HG02759 (cell line): ENCODE results near the gene CFB.
"Not testable (repeated sequence)": the region's sequence is repeated elsewhere in the genome, so short reads cannot be mapped to it uniquely, and the experiment has no call there.

Experiments used
- ATAC-seq: cut with Tn5 transposase; IDR thresholded peaks from one replicate; pipeline ENCODE4 v1.9.1; 2021; ENCODE audit warnings: mild to moderate bottlenecking, moderate library complexity; ENCODE audit not compliant: unreplicated experiment

The CFB gene

DNA sequence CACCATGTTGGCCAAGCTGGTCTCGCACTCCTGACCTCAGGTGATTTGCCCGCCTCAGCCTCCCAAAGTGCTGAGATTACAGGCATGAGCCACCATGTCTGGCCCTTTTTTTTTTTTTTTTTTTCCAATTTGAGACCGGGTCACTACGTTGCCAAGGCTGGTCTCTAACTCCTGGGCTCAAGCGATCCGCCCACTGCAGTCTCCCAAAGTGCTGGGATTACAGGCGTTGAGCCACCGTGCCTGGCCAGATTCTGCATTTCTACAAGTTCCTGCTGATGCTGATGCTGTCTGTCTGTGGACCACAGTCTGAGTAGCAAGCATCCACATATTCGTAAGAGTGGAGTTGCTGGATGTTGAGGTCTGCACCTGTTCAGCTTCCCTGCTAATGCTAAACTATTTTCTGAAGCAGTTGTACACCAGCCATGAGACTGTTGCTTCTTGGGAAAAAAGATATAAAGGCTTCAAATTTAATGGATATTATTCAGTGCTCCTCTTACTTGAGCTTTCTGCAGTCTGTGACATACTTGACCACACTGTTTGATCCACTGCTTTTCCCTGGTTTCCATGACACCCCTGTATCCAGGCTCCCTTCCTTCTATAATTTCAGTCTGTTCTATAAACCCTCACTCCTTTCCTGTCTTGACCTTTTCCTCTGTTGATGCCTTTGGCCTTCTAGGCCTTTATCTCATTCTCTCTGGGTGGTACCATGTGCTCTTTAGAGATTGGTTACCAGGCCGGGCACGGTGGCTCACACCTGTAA is 33.9 kb upstream of the CFB start:
- no peak for ATAC-seq

DNA sequence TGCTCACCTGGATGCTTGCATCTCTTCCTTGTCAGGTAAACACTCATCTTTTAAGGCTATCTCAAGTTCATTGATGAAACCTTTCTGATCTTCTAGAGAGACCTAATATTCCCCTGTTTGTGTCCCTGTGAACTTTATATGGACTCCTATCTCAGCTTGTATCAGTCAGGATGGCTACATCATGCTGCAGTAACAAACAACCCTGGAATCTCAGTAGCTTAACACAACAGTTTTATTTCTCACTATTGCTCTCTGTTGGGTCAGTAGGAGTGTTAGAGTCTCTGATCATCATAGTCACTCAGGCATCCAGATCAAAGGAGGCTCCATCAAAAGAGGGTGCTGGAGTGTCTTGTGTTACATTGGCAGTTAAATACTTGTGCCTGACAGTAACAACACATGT is 30.5 kb upstream of the CFB start:
- ATAC-seq = no peak

DNA sequence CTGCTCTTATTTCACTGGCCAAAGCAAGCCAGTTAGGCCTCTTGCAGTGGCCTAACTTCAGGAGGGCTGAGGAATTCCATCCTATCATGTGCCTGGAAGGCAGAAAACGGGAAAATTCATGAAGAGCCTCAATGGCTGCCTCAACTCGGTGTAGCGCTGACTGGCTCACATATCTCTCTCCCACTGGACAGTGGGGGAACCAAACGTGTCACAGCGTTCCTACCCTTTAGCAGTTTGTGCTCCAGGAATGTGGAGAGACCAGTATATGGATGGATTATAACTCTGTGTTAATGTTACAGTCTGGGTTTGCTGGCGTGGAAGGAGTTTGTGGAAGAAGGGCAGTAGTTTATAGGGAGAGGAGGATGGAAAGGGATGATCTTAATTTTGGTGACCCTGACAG is 30.1 kb upstream of the CFB start:
- ATAC-seq = no peak

DNA sequence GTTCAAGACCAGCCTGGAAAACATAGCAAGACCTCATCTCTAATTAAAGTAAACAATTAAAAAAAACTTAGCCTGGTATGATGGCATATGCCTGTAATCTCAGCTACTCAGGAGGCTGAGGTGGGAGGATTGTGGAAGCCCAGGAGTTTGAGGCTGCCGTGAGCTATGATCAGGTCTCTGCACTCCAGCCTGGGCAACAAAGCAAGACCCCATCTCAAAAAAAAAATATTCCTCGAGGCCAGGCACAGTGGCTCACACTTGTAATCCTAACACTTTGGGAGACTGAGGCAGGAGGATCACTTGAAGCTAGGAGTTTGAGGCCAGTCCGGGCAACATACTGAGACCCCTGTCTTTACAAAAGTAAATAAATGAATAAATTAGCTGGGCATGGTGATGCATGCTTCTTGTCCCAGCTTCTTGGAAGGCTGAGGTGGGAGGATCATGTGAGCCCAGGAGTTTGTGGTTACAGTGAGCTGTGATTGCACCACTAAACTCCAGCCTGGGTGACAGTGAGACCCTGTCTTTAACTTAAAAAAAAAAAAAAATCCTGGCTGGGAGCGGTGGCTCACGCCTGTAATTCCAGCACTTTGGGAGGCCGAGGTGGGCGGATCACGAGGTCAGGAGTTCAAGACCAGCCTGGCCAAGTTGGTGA is 27.7 kb upstream of the CFB start:
- no peak for ATAC-seq

DNA sequence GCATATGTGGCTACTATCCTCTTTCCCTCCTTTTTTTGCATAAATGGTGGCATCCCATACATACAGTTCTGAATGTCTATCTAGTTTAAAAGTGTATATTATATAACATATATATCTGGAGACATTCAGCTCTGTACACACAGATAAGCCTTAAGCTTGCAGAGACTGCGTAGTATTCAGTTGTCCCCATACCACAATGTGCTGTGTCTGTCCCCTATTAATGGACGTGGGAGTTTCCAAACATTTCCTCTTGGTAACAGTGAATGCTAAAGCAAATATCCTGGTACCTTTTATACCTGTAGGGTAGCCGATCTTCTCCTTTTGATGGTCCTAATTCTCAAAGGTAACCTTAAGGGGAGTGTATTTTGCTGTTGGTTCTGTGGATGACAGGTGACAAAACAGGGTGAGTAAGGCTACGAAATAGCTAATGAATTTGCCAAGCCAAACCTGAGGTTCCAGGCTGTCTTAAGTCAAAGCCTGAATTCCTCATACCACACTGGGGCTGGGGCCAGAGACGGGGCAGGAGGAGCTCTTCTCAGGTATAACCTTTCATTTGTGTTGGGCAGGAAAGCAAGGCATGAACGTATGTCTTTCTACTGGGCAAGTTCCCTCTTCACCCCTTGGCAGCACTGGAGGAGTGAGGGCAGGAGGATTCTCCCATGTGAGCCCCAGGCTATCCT is 26.1 kb upstream of the CFB start:
- no peak for ATAC-seq

DNA sequence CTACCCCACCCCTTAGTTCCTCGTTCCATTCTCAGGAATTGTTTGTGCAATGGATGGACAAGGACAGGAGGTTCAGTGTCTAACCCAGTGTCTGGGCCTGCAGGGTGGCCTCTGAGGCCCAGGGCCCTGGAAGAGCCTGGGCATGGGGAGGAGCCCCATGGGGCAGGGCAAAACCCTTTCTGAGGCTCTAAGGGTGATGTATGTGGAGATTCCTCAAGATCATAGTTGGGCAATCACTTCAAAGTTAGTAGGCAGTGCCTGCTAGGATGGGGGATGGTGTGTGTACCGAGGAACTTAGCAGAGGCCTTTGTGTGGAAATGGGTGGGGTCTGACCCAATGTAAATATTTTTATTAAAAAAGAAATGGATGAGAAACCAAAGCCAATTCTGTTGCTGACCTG is 25.1 kb upstream of the CFB start:
- no peak for ATAC-seq

DNA sequence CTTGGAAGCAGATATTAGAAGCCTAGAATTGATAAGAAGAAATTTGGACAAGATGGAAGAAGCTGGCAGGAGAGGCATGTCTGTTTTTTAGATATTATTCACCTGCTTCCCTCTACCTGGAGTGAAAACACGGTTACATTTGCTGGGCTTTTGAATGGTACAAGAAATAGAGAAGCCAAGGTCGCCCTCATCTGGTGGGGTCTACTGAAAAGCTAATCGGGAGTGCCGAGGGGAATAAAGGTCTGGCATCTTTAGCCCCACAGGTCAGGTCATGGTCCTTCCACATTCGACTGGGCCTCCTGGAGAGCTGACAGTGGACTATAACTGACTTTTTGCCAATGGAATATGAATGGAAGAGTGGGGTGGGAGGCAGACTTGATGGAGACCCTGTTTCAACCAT is 23.0 kb upstream of the CFB start:
- ATAC-seq = no peak

DNA sequence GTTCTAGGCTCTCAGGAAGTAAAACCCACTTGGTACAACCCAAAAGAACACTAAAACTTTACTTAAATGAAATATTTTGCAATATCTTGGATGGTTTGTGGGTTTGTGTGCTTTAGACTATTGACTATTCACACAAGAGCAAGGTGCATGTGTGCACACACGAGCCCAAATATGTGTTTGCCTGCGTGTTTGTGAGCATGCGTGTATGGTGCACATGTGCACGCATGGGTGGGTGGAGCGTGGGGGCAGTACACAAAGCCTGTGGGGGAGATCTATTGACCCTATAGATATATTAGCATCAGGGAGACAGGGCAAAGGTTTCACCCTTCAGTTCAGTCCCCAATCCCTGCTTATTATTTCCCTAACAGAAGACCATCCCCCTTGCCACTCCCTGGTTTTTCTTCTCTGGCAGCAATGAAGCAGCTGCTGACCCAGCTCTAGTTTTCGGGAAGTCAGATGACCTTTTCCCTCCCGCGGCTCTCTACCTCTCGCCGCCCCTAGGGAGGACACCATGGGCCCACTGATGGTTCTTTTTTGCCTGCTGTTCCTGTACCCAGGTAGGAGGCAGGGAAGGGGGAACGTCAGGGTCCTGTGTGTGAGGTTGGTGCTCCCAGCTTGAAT is 18.5 kb upstream of the CFB start, which contains the start of gene C2:
C2 (plus strand) TSS at position 476 of the 621 bp plus-strand sequence; CDS start at position 512, 36 bp downstream.
- ATAC-seq = no peak

DNA sequence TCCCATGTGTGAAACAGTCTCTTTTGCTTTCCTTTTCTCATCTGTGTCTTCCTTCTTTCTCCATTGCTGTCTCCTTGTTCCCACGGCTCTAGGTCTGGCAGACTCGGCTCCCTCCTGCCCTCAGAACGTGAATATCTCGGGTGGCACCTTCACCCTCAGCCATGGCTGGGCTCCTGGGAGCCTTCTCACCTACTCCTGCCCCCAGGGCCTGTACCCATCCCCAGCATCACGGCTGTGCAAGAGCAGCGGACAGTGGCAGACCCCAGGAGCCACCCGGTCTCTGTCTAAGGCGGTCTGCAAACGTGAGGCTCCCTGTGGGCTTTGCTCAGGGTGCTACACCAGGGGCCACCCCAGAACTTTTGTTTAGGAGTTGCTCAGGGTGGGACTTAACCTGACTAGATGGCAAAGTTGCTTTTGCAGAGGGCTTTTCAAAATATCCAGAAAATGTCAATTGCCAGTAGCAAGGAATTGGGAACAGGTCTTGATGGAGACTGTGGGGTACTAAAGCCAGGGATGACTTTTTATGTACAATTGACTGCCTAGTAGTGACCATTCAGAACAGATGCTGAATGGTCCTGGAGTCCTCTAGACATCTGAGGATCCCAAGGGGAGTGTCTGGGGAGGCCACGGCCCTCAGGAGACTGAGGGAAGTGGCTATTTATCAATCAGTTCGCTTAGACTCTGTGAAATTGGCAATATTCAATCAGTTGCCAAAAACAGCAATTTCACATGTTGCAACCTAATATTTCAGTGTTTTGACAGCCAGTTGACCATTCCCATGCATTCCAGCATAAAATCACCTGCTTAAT is 17.8 kb upstream of the CFB start:
- no peak for ATAC-seq

DNA sequence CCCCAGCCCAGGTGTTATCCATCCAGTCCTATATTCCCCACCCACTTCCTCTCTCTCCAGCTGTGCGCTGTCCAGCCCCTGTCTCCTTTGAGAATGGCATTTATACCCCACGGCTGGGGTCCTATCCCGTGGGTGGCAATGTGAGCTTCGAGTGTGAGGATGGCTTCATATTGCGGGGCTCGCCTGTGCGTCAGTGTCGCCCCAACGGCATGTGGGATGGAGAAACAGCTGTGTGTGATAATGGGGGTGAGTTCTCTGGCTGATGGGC is 17.3 kb upstream of the CFB start:
- no peak for ATAC-seq

DNA sequence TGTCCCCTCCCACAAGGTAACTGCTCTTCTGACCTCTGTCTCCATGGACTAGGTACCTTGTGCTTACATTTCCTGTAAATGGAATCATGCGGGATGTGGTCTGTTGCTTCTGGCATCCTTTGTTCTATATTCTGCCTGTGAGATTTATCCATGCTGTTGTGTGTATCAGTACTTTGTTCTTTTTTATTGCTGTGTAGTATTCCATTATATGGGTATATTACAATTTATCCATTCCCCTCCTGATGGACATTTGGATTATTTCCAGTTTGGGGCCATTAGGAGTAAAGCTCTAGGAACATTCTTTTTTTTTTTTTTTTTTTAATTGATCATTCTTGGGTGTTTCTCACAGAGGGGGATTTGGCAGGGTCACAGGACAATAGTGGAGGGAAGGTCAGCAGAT is 14.9 kb upstream of the CFB start:
- no peak for ATAC-seq

DNA sequence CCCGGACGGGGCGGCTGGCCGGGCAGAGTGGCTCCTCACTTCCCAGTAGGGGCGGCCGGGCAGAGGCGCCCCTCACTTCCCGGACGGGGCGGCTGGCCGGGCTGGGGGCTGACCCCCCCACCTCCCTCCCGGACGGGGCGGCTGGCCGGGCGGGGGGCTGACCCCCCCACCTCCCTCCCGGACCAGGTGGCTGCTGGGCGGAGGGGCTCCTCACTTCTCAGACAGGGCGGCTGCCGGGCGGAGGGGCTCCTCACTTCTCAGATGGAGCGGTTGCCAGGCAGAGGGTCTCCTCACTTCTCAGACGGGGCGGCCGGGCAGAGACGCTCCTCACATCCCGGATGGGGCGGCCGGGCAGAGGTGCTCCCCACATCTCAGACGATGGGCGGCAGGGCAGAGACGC is 13.8 kb upstream of the CFB start:
- ATAC-seq = not testable (repeated sequence)

DNA sequence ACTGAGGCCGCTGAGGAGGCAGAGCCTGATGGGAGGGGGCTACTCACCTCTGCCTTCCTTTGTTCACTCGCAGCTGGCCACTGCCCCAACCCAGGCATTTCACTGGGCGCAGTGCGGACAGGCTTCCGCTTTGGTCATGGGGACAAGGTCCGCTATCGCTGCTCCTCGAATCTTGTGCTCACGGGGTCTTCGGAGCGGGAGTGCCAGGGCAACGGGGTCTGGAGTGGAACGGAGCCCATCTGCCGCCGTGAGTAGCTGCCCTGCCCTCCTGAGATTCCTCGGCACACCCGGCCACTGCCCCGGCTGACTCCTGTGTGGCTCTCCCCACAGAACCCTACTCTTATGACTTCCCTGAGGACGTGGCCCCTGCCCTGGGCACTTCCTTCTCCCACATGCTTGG is 12.4 kb upstream of the CFB start:
- no peak for ATAC-seq

DNA sequence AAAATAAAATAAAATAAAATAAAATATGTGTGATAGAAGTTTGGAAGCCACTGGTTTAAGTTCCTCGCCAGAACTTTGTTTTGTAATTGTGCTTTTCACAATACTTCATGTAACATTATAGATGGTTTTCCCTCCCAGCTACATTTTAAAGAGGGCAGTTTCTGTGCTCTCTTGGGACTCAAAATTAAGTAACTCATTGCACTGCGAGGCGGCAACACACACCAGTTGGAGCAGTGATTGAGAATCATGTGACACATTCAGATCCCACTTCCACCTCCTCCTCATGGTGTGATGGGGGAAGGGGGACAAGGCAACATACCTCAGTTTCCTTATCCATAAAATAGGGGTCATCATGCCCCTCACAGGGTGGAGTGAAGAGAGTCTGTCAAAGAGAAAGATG is 10.9 kb upstream of the CFB start:
- no peak for ATAC-seq

DNA sequence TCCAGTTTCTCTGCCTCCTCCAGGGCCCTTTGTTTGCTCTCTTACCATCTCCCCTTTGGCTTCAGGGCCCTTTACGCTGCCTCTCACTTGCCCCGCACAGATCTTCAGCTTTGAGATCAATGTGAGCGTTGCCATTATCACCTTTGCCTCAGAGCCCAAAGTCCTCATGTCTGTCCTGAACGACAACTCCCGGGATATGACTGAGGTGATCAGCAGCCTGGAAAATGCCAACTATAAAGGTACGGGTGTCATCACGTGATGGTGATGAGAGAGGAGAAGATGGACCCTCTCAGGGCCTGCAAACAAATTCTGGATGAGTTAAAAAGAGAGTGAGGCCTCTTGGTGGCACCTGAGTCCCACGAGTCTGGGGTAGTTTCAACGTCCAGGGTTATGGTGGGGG is 10.1 kb upstream of the CFB start:
- ATAC-seq = no peak

DNA sequence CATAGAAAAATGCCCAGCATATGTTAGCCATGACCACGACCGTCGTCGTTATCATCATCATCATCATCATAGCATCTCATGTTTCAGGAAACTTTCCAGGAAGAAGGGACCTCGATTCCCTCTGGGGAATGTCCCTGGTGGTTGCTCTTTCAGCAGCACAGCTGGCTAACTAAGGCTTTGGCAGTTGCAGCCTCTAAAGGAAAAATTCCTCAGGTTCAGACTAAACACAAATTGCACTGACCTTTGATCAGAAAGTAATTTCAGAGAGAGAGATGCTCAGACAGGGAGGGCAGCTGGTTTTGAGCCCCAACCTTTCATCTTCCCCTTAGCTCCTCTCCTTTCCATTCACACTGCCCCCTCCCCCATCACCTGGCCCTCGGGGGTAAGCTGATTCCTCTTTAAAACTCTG is 5.6 kb upstream of the CFB start:
- ATAC-seq = no peak

DNA sequence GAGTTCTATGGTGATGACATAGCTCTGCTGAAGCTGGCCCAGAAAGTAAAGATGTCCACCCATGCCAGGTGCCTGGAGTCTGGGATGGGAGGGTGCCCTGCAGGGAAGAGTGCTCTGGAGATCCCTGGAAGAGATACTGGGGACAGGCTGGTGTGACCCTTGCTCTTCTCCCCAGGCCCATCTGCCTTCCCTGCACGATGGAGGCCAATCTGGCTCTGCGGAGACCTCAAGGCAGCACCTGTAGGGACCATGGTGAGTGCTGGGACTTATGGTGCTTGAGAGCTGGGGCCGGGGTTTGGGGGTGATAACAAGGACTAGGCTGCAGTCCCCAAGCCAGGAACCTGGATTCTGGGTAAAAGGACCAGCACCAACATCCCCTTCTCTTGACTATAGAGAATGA is 2.2 kb upstream of the CFB start:
- ATAC-seq = no peak

DNA sequence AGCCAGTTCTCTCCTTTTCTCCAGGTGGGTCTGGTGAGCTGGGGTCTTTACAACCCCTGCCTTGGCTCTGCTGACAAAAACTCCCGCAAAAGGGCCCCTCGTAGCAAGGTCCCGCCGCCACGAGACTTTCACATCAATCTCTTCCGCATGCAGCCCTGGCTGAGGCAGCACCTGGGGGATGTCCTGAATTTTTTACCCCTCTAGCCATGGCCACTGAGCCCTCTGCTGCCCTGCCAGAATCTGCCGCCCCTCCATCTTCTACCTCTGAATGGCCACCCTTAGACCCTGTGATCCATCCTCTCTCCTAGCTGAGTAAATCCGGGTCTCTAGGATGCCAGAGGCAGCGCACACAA is 765 bp upstream of the CFB start:
- ATAC-seq = no peak

DNA sequence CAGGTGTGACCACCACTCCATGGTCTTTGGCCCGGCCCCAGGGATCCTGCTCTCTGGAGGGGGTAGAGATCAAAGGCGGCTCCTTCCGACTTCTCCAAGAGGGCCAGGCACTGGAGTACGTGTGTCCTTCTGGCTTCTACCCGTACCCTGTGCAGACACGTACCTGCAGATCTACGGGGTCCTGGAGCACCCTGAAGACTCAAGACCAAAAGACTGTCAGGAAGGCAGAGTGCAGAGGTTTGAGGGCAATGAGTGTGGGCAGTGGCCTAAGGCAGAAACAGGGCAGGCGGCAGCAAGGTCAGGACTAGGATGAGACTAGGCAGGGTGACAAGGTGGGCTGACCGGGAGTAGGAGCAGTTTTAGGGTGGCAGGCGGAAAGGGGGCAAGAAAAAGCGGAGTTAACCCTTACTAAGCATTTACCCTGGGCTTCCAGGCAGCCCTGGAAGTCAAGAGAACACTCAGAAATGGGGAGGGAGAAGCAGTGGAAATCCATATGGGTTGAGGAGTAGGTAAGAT is 533 bp downstream of the CFB start:
- ATAC-seq = no peak

DNA sequence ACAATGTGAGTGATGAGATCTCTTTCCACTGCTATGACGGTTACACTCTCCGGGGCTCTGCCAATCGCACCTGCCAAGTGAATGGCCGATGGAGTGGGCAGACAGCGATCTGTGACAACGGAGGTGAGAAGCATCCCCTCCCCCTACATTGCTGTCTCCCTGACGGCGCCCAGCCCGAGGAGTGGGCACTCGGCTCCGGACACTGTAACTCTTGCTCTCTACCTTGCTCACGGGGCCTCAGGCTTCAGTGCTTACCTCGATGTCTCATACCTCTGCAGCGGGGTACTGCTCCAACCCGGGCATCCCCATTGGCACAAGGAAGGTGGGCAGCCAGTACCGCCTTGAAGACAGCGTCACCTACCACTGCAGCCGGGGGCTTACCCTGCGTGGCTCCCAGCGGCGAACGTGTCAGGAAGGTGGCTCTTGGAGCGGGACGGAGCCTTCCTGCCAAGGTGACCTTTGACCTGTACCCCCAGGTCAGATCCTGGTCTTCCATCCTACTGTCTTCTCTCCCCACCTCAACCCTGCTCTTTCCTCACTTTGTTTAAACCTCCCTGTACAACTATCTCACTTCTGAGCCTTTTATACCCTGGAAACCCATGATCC is 1.3 kb downstream of the CFB start:
- ATAC-seq = no peak

DNA sequence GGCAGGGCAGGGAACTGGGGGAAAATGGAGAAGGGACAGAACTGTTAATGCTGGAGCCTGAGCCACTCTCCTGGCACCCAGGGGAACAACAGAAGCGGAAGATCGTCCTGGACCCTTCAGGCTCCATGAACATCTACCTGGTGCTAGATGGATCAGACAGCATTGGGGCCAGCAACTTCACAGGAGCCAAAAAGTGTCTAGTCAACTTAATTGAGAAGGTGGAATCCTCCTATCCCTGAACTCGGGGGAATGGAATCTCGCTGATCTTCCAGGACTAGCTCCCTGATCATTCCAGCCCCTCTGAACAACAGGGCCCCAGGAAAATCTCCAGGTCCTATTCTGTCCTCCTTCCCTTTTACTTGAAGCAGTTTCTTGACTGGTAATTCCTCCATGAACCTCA is 2.0 kb downstream of the CFB start:
- ATAC-seq = no peak
